WI38 (cell line): Measurements from ENCODE around the gene KMT5B.
"Not testable (repeated sequence)": the region's sequence is repeated elsewhere in the genome, so short reads cannot be mapped to it uniquely, and the experiment has no call there.

Experiments
- H3K4me3 ChIP-seq: 2 replicates; pipeline ENCODE4 v1.5.1; 2011; ENCODE audit warnings: low read depth, mild to moderate bottlenecking, control low read depth, low read length
- TF ChIP-seq, protein P1 (sequence below): IDR thresholded peaks from 2 replicates; pipeline ENCODE4 v1.5.1; 2012; ENCODE audit warnings: low read depth, mild to moderate bottlenecking, control low read depth, low read length

KMT5B gene

DNA sequence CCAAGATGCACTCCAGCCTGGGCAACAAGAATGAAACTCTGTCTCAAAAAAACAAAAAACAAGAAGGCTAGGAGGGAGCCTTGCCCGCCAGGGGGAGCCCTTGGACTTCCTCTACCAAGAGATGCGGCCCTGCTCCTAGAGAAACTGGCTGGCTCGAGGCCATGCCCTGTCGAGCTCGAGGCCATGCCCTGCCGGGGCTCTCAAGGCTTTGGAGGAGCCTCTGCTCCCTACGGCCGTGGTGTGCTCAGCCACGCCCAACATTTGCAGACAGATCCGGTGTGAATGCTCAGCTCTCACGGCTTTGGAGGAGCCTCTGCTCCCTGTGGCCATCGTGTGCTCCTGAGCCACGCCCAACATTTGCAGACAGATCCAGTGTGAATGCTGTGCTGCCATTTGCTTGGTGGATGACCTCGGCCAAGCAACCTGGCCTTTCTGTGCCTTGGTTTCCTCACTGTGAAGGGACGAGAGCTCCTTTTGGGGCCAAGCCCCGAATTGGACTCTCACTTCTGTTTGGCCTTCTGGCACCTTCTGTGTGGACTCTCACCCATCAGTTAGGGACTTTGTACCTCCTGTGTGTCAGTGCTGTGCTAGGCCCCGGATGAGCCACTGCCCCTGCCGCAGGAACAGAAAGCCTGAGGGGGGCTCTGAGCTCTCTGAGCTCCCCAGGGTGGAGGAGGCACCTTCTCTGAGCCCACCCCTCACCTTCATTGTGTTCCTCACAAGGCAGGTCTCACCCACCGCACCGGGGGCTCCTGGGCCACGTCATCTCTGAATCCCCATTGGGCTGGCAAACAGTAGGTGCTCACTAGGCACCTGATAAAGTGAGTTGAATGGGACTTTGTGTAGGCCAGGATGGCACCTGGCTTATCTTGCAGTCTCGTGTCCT lies 44.6 kb upstream of the KMT5B start:
- no peak overlapping the region for H3K4me3 ChIP-seq
- TF ChIP-seq, protein P1, sequence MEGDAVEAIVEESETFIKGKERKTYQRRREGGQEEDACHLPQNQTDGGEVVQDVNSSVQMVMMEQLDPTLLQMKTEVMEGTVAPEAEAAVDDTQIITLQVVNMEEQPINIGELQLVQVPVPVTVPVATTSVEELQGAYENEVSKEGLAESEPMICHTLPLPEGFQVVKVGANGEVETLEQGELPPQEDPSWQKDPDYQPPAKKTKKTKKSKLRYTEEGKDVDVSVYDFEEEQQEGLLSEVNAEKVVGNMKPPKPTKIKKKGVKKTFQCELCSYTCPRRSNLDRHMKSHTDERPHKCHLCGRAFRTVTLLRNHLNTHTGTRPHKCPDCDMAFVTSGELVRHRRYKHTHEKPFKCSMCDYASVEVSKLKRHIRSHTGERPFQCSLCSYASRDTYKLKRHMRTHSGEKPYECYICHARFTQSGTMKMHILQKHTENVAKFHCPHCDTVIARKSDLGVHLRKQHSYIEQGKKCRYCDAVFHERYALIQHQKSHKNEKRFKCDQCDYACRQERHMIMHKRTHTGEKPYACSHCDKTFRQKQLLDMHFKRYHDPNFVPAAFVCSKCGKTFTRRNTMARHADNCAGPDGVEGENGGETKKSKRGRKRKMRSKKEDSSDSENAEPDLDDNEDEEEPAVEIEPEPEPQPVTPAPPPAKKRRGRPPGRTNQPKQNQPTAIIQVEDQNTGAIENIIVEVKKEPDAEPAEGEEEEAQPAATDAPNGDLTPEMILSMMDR, result peak; percentile 72

DNA sequence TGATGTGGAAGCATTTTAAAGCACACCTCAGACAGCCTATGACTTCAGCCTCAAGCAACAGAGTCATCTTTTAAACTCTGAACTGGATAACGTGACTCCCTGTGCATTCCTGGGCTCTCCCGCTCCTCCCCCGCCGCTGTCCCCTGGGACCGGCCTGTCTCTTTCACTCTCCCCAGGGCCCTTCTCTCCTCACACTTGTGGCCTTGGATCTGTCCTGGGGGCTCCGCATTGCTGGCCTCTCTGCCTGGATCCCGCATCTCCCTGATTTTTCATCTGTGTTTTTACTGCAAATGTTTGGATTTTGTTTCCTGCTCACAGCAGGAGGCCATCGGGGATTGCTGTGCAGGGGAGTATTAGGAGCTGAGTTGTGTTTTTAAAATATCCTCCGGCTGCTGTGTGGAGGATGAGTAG lies 43.2 kb upstream of the KMT5B start:
- TF ChIP-seq, protein P1, result no peak
- H3K4me3 ChIP-seq, result no peak overlapping the region

DNA sequence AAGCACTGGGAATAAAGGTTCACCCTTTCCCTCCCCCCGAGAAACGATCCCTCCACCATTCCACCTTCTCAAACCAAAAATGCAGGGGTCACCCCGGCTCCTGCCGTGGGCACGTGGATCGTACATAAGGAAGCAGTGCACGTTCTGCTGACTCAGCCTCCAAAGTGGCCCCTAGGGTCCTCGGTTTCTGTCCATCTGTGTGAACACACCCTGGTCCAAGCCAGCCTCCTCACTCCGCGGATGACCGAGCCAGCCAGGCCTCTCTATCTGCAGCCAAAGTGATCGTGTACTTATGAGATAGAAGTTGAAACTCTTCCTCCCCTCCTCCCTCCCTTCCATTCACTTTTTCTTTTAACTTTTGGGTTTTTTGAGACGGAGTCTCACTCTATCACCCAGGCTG lies 42.4 kb upstream of the KMT5B start:
- no peak overlapping the region for H3K4me3 ChIP-seq
- TF ChIP-seq, protein P1, result no peak

DNA sequence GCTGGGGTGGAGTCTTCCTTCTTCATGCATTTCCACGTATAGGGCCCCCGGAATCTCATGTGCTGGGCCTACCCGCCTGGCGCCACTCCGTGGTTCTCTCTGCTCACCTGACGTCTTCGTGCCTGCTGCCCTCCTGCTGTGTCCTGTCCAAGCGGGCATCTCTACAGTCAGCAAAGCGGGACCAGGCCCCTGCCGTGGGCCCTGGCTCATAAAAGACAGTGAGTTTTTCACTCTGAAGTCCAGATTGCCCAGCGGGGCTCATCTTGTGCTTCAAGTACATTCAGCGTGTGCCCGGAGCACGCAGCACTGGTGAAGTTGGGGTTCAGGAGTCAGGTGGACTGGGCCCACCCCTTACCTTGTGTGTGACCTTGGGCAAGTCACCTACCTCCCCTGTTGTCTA lies 41.3 kb upstream of the KMT5B start:
- TF ChIP-seq, protein P1, result no peak
- H3K4me3 ChIP-seq, result no peak overlapping the region

DNA sequence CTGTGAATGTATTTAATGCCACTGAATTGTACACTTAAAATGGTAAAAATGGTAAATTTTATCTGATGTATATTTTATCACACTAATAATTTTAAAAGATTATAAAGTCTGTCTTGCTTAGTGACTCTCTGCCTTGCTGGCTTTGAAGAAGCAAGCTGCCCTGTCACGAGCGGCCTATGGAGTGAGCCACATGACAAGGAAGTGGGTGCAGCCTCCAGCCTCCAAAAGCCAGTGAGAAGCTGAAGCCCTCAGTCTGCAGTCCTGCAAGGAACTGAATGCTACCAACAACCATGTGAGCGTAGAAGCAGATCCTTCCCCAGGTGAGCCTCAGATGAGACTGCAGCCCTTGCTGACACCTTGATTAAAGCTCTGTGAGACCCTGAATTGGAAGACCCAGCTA lies 38.7 kb upstream of the KMT5B start:
- TF ChIP-seq, protein P1, result no peak
- H3K4me3 ChIP-seq, result no peak overlapping the region

DNA sequence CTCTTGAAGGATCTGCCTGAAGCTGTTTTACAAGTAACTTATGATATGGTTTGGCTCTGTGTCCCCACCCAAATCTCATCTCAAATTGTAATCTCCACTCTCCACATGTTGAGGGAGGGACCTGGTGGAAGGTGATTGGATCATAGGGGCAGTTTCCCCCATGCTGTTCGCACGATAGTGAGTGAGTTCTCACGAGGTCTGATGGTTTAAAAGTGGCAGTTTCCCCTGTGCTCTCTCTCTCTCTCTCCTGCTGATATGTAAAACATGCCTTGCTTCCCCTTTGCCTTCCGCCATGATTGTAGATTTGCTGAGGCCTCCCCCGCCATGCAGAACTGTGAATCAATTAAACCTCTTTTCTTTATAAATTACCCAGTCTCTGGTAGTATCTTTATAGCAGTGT lies 31.8 kb upstream of the KMT5B start:
- not testable (repeated sequence) for H3K4me3 ChIP-seq

DNA sequence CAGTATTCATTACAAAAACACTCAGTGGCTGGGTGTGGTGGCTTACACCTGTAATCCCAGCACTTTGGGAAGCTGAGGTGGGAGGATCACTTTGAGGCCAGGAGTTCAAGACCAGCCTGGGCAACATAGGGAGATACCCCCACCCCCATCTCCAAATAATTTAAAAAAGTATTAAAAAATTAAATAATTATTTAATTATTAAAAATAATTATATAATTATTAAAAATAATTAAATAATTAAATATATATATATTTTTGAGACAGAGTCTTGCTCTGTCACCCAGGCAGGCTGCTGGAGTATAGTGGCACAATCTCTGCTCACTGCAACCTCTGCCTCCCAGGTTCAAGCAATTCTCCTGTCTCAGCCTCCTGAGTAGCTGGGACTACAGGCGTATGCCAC lies 30.8 kb upstream of the KMT5B start:
- not testable (repeated sequence) for H3K4me3 ChIP-seq

DNA sequence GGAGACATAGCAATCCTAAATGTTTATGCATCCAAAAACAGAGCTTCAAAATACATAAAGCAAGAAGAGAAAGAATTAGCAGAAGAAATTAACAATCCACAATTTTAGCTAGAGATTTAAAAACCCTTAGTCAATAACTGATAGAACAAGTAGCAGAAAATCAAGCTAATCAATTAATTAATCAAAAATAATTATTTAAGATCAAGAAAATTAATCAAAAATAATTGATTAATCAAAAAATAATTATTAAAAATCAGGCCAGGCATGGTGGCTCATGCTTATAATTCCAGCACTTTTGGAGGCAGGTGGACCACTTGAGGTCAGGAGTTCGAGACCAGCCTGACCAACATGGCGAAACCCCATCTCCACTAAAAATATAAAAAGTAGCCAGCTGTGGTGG lies 29.5 kb upstream of the KMT5B start:
- H3K4me3 ChIP-seq, result no peak overlapping the region
- TF ChIP-seq, protein P1, result no peak
